Pancreas (tissue), 10 donors: ENCODE data around the gene UBE3D. TPM values are rescaled to one million over a fixed set of nuclear protein-coding genes. Genes with fewer than 3 reads are reported as not detected.
A peak's percentile ranks its signal among the peaks of the same experiment; 100 is the strongest.

Experiments used
- ATAC-seq, 4 donors: fragments of 200-7000 bp; cut with Tn5 transposase; one replicate each; pipeline versions ENCODE4 v1.8.0 to v1.9.1; 2020; ENCODE audit warnings: mild to moderate bottlenecking in 4 of 4, moderate library complexity in 4 of 4
- DNase-seq, 6 donors: peaks; one replicate each; pipeline ENCODE4 v3.0.0-alpha.2; 2020
- FAIRE-seq: peaks from 2 replicates; lab custom pipeline; 2012; peaks lifted over from hg19 to GRCh38; lab: Jason Lieb, UNC
- H3K27ac ChIP-seq, 4 donors: fragments of 200-600 bp; sonication (generic); 1 replicate in 3 of 4; 2 replicates in 1 of 4; pipeline versions ENCODE4 v1.5.0 to v1.8.0; 2020
- H3K27me3 ChIP-seq, 4 donors: fragments of 200-600 bp; one replicate each; pipeline ENCODE4 v1.8.0; 2021
- H3K36me3 ChIP-seq, 3 donors: fragments of 200-600 bp; sonication (generic) in 1 of 3; one replicate each; pipeline versions ENCODE4 v1.5.0 to v1.8.0; 2020 to 2021
- H3K4me1 ChIP-seq, 3 donors: fragments of 200-600 bp; one replicate each; pipeline ENCODE4 v1.8.0; 2021
- H3K4me3 ChIP-seq, 4 donors: fragments of 200-600 bp; sonication (generic) in 2 of 4; one replicate each; pipeline versions ENCODE4 v1.5.0 to v1.8.0; 2020 to 2021
- H3K9me3 ChIP-seq, 4 donors: fragments of 200-600 bp; one replicate each; pipeline ENCODE4 v1.8.0; 2021
- WGBS, 2 donors: extraction: QIAGEN DNeasy Blood & Tissue Kit; methylation state at CpG; one replicate each; pipeline ENCODE4 v1.1.7; 2013; 5-methylcytosine and 5-hydroxymethylcytosine counted together
- intact Hi-C, 3 donors: fragments of 100-400 bp; cut with DNase I; formaldehyde crosslinking; loops; one replicate each; pipeline versions ENCODE4 v1.11.1 to v1.14.2; 2022
- polyA plus RNA-seq, 2 donors: library from polyadenylated mRNA; stranded (reverse); fragments of 200-250 nt; gene quantifications; one replicate each; pipeline ENCODE4 v1.2.3, GENCODE V29; 2013
- total RNA-seq, 6 donors: library from RNA; stranded (reverse); fragmentation: NEBNext Ultra II Directional in 4 of 6; extraction: Animal tissue kit (Norgen Biotek cat#: 25700) in 4 of 6; gene quantifications; one replicate each; pipeline versions ENCODE4 v1.2.1 to v1.2.4, GENCODE V29; 2021 to 2023
- TF ChIP-seq, protein P1 (sequence below), 4 donors: fragments of 200-600 bp; sonication (generic) in 3 of 4; IDR thresholded peaks; one replicate each; pipeline versions ENCODE4 v1.5.0 to v1.8.0; 2021; ENCODE audit warnings: antibody characterized with exemption in 4 of 4
- donor health status: healthy with polysubstance abuse.
- donor health status: DM: no; HTN: no; CAD: no; lungs with moderate emphysema.
- donor health status: DM: no; HTN: no; CAD: no.
- donor health status: control.
- donor health status: control.
- donor health status: Bipolar disorder and iron deficiency.
- donor health status: DM: yes; HTN: yes; CAD: no.
- donor health status: DM: no; HTN: no; CAD: no.
- donor health status: DM: no; HTN: no; CAD: no.
- donor health status: DM: yes; HTN: yes; CAD: no.

The UBE3D gene
- total and polyA plus RNA-seq, 8 donors, result 3.2 to 6.9 (median 4.1) TPM

- no peak for ATAC-seq
- no peaks in the 10 kb centered on the region for H3K27me3 ChIP-seq
- no peaks in the 10 kb centered on the region for H3K9me3 ChIP-seq
- no peak for DNase-seq
- intact Hi-C loops, result no loop called here
- no peak for FAIRE-seq
- H3K4me1 ChIP-seq, result no peaks in the 10 kb centered on the region
- no peaks in the 10 kb centered on the region for H3K36me3 ChIP-seq
- no peak overlapping the region for H3K4me3 ChIP-seq
- WGBS, 2 donors, result 94 to 100% methylated on average over 1 of the region's 1 CpG
- TF ChIP-seq, protein P1, sequence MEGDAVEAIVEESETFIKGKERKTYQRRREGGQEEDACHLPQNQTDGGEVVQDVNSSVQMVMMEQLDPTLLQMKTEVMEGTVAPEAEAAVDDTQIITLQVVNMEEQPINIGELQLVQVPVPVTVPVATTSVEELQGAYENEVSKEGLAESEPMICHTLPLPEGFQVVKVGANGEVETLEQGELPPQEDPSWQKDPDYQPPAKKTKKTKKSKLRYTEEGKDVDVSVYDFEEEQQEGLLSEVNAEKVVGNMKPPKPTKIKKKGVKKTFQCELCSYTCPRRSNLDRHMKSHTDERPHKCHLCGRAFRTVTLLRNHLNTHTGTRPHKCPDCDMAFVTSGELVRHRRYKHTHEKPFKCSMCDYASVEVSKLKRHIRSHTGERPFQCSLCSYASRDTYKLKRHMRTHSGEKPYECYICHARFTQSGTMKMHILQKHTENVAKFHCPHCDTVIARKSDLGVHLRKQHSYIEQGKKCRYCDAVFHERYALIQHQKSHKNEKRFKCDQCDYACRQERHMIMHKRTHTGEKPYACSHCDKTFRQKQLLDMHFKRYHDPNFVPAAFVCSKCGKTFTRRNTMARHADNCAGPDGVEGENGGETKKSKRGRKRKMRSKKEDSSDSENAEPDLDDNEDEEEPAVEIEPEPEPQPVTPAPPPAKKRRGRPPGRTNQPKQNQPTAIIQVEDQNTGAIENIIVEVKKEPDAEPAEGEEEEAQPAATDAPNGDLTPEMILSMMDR (IDR thresholded peaks at IDR 0.05), result no peak
- no peak overlapping the region for H3K27ac ChIP-seq
These were observed 32.0 kb upstream of the UBE3D start for GRCh38 chr6:83097675-83098074.

DNA sequence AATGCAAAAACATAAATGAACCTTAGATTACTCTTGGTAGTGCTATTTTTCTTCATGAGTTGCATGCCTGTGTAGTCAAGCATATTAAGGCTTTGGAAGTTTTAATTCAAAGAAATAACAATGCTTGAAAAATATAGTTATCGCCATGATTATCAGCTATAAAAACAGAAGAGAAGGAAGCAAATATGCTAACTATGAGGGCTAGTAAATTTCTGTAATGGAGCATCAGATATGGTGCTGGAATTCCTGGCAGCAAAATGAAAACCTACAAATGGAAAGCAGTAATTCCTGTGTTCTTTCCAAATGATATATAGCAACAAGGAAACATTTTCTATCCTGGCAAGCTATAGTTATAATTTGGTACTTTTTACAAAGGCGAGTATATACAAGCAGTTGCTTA is 31.6 kb upstream of the UBE3D start:
- ATAC-seq (no peak), FAIRE-seq (no peak), DNase-seq (no peak)
- TF ChIP-seq, protein P1 (IDR thresholded peaks at IDR 0.05), result no peak
- Histone ChIP-seq H3K36me3 (no peaks in the 10 kb centered on the region), H3K9me3 (no peaks in the 10 kb centered on the region), H3K27me3 (no peaks in the 10 kb centered on the region), H3K4me1 (no peaks in the 10 kb centered on the region), H3K4me3 (no peak overlapping the region), H3K27ac (no peak overlapping the region)
- intact Hi-C loops, result no loop called here
- WGBS, 2 donors, result 89 to 93% methylated on average over 2 of the region's 2 CpGs

DNA sequence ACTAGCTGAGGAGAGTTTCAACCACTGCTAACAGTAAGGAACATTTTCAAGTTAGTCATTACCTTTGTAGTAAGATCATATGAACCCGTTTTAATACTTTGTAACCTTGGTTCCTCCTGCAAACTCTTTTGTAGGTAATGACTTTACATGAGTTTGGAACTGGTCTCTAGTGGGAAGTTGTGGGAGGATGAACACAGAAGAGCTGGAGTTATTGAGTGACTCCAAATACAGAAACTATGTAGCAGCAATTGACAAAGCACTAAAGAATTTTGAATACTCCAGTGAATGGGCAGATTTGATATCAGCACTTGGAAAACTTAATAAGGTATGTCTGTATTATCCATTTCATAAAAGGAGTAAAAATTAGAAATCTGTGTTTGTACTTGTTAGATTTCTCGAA is 31.1 kb upstream of the UBE3D start:
- TF ChIP-seq, protein P1 (IDR thresholded peaks at IDR 0.05), result no peak
- DNase-seq (no peak), ATAC-seq (no peak), FAIRE-seq (no peak)
- Histone ChIP-seq H3K4me1 (no peaks in the 10 kb centered on the region), H3K27ac (no peak overlapping the region), H3K4me3 (no peak overlapping the region), H3K27me3 (no peaks in the 10 kb centered on the region), H3K36me3 (no peaks in the 10 kb centered on the region), H3K9me3 (no peaks in the 10 kb centered on the region)
- intact Hi-C loops, result no loop called here
- 71 to 80% methylated on average over 2 of the region's 2 CpGs for WGBS, 2 donors

- Histone ChIP-seq H3K27ac (no peak overlapping the region), H3K36me3 (no peaks in the 10 kb centered on the region), H3K27me3 (no peaks in the 10 kb centered on the region), H3K9me3 (no peaks in the 10 kb centered on the region), H3K4me1 (peaks cover 2 to 5% (median 3%) of the 10 kb centered on the region in 3 donors), H3K4me3 (no peak overlapping the region)
- TF ChIP-seq, protein P1 (IDR thresholded peaks at IDR 0.05), result no peak
- WGBS, 2 donors, result 75% methylated on average over 3 of the region's 3 CpGs
- ATAC-seq (peak in 1 of 4 donors; percentile 14), DNase-seq (no peak), FAIRE-seq (no peak)
- intact Hi-C loops, result no loop called here
These were observed 27.2 kb upstream of the UBE3D start for GRCh38 chr6:83092756-83093399.

DNA sequence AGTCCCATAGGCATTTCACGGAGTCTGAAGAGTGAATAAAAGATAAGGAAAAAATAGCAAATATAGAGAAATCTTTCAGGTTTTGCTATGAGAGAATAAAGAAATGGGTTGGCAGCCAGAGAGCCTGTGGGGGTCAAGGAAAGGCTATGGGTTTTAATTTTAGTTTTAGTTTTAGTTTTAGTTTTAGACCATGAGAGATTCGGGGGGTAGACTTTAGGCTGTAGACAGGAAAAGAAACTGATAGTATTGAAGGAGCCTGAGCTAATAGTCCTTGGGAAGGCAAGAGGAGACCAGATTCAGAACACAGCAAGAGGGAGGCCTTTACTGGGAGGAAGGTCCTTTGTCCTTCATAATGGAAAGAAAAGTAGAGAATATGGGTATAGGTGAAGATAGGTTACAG is 21.1 kb upstream of the UBE3D start:
- FAIRE-seq, result no peak
- ATAC-seq, result no peak
- Histone ChIP-seq H3K9me3 (no peaks in the 10 kb centered on the region), H3K27me3 (no peaks in the 10 kb centered on the region), H3K36me3 (no peaks in the 10 kb centered on the region), H3K4me1 (peaks cover 2 to 5% (median 3%) of the 10 kb centered on the region in 3 donors), H3K4me3 (no peak overlapping the region), H3K27ac (no peak overlapping the region)
- DNase-seq, result no peak
- 91 to 100% methylated on average over 2 of the region's 2 CpGs for WGBS, 2 donors
- TF ChIP-seq, protein P1 (IDR thresholded peaks at IDR 0.05), result no peak
- intact Hi-C loops, result no loop called here
